ENCODE data around the gene B3GAT1. TPM values are rescaled to one million over a fixed set of nuclear protein-coding genes. Genes with fewer than 3 reads are reported as not detected.

B3GAT1 gene
- total RNA-seq, 1 donor from 2014 or later = not detected

GRCh38 chr11:134393638-134394037 lies 18.4 kb downstream of the B3GAT1 start:
- no peak for DNase-seq (ENCODE audit: extremely low read depth, low read depth, low spot score)

GRCh38 chr11:134392953-134393615 lies 19.0 kb downstream of the B3GAT1 start:
- DNase-seq (ENCODE audit: extremely low read depth, low read depth, low spot score) = no peak

- no peak for DNase-seq (ENCODE audit: extremely low read depth, low read depth, low spot score)
Measured at GRCh38 chr11:134391656-134392055, 20.4 kb downstream of the B3GAT1 start.

GRCh38 chr11:134390706-134391569 lies 21.1 kb downstream of the B3GAT1 start:
- DNase-seq (ENCODE audit: extremely low read depth, low read depth, low spot score) = no peak

- DNase-seq (ENCODE audit: extremely low read depth, low read depth, low spot score) = no peak
Measured at GRCh38 chr11:134389464-134390180, 22.4 kb downstream of the B3GAT1 start.

- DNase-seq (ENCODE audit: extremely low read depth, low read depth, low spot score) = no peak
Measured at GRCh38 chr11:134388590-134388989, 23.5 kb downstream of the B3GAT1 start.

- no peak for DNase-seq (ENCODE audit: extremely low read depth, low read depth, low spot score)
Measured at GRCh38 chr11:134387501-134387900, 24.5 kb downstream of the B3GAT1 start.

- DNase-seq (ENCODE audit: extremely low read depth, low read depth, low spot score) = no peak
Measured at GRCh38 chr11:134386945-134387344, 25.1 kb downstream of the B3GAT1 start.

GRCh38 chr11:134385774-134386565 lies 26.1 kb downstream of the B3GAT1 start:
- DNase-seq (ENCODE audit: extremely low read depth, low read depth, low spot score) = no peak

GRCh38 chr11:134385171-134385570 lies 26.9 kb downstream of the B3GAT1 start:
- DNase-seq (ENCODE audit: extremely low read depth, low read depth, low spot score) = no peak

- DNase-seq (ENCODE audit: extremely low read depth, low read depth, low spot score) = no peak
Measured at GRCh38 chr11:134384406-134384805, 27.6 kb downstream of the B3GAT1 start.

GRCh38 chr11:134383576-134384221 lies 28.3 kb downstream of the B3GAT1 start:
- DNase-seq (ENCODE audit: extremely low read depth, low read depth, low spot score) = no peak

GRCh38 chr11:134382830-134383229 lies 29.2 kb downstream of the B3GAT1 start:
- no peak for DNase-seq (ENCODE audit: extremely low read depth, low read depth, low spot score)

- no peak for DNase-seq (ENCODE audit: extremely low read depth, low read depth, low spot score)
Measured at GRCh38 chr11:134382257-134382656, 29.8 kb downstream of the B3GAT1 start.

- no peak for DNase-seq (ENCODE audit: extremely low read depth, low read depth, low spot score)
Measured at GRCh38 chr11:134380785-134381184, 31.3 kb downstream of the B3GAT1 start.

- DNase-seq (ENCODE audit: extremely low read depth, low read depth, low spot score) = no peak
Measured at GRCh38 chr11:134380229-134380628, 31.8 kb downstream of the B3GAT1 start.

GRCh38 chr11:134379241-134379640 lies 32.8 kb downstream of the B3GAT1 start:
- no peak for DNase-seq (ENCODE audit: extremely low read depth, low read depth, low spot score)

- DNase-seq (ENCODE audit: extremely low read depth, low read depth, low spot score) = no peak
Measured at GRCh38 chr11:134377876-134378275, 34.2 kb downstream of the B3GAT1 start.

GRCh38 chr11:134376150-134376921 lies 35.7 kb downstream of the B3GAT1 start:
- DNase-seq (ENCODE audit: extremely low read depth, low read depth, low spot score) = no peak

Data from glomerular endothelial cell (primary cell).